HUES48 (cell line): ENCODE data around the gene PLAAT4.
"Not testable (repeated sequence)": the region's sequence is repeated elsewhere in the genome, so short reads cannot be mapped to it uniquely, and the experiment has no call there.

Source experiments
- H3K27ac ChIP-seq: one replicate; pipeline ENCODE4 v1.7.0; 2013; ENCODE audit warnings: low read depth, low read length, inconsistent platforms
- H3K27me3 ChIP-seq: 2 replicates; pipeline ENCODE4 v1.6.1; 2013; ENCODE audit warnings: mild to moderate bottlenecking, low read length; ENCODE audit not compliant: control insufficient read depth, insufficient read depth
- H3K36me3 ChIP-seq: 2 replicates; pipeline ENCODE4 v1.6.1; 2013; ENCODE audit warnings: low read length; ENCODE audit not compliant: control insufficient read depth, insufficient read depth
- H3K4me1 ChIP-seq: 2 replicates; pipeline ENCODE4 v1.6.1; 2013; ENCODE audit warnings: mild to moderate bottlenecking, low read length; ENCODE audit not compliant: control insufficient read depth, insufficient read depth
- H3K4me3 ChIP-seq: 2 replicates; pipeline ENCODE4 v1.5.1; 2013; ENCODE audit warnings: mild to moderate bottlenecking, low read depth, low read length
- H3K9ac ChIP-seq: 2 replicates; pipeline ENCODE4 v1.6.1; 2013; ENCODE audit warnings: mild to moderate bottlenecking, low read depth, low read length, moderate library complexity
- H3K9me3 ChIP-seq: 2 replicates; pipeline ENCODE4 v1.6.1; 2013; ENCODE audit warnings: low read length; ENCODE audit not compliant: control insufficient read depth, insufficient read depth

The PLAAT4 gene

GRCh38 chr11:63542506-63542905 is 5.9 kb downstream of the PLAAT4 start:
- not testable (repeated sequence) for H3K27me3 ChIP-seq, H3K9ac ChIP-seq, H3K9me3 ChIP-seq, H3K4me3 ChIP-seq, H3K36me3 ChIP-seq, H3K27ac ChIP-seq, H3K4me1 ChIP-seq

DNA sequence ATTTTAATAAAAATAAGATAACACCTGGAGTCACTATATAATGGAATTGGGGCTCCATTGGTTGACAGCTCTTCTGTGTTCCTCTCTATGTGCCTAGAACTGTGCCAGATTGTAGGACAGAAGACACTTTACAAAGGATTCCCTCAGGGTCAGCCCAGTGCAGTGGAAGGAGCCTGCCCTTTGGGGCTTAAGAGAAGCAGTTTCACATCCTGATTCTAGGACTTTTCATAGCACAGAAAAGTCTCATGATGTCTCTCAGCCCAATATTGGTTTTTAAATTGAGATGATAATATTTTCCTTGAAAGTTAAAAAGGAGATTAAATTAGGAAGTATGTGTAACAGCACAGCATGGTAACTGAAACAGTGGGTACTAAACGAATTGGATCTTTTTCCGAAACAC is 7.1 kb downstream of the PLAAT4 start:
- Histone ChIP-seq H3K27me3 (no peaks in the 10 kb centered on the region), H3K27ac (no peak overlapping the region), H3K9ac (no peak overlapping the region), H3K4me1 (no peaks in the 10 kb centered on the region), H3K36me3 (no peaks in the 10 kb centered on the region), H3K9me3 (no peaks in the 10 kb centered on the region), H3K4me3 (no peak overlapping the region)

GRCh38 chr11:63547061-63547460 is 10.5 kb downstream of the PLAAT4 start:
- Histone ChIP-seq H3K27ac (no peak overlapping the region), H3K4me1 (no peaks in the 10 kb centered on the region), H3K27me3 (no peaks in the 10 kb centered on the region), H3K36me3 (no peaks in the 10 kb centered on the region), H3K9ac (no peak overlapping the region), H3K9me3 (no peaks in the 10 kb centered on the region), H3K4me3 (no peak overlapping the region)

DNA sequence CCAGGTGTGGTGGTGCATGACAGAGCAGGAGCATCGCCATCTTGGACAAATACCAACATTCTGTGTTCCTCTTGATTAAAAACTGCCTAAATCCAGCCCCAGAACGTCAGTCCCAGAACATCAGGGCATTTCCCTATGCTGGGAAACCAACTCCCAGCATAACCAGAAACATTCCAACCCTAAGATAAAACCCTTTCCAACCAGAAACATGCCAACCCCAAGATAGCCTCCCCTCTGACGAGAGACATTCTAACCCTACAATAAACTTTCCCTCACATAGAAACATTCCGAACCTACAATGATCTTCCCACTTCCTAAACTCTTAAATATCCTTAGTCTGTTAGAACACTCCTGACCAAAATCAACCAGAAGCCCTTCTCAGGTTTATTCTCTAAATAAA is 11.6 kb downstream of the PLAAT4 start:
- Histone ChIP-seq H3K4me1 (peaks cover 6% of the 10 kb centered on the region; the same call in 1 of the 2 replicates), H3K27me3 (no peaks in the 10 kb centered on the region), H3K27ac (no peak overlapping the region), H3K9me3 (no peaks in the 10 kb centered on the region), H3K36me3 (no peaks in the 10 kb centered on the region), H3K9ac (no peak overlapping the region), H3K4me3 (no peak overlapping the region)

- H3K36me3 ChIP-seq = no peaks in the 10 kb centered on the region
- H3K4me3 ChIP-seq = no peak overlapping the region
- no peak overlapping the region for H3K27ac ChIP-seq
- peaks cover 6% of the 10 kb centered on the region; the same call in 1 of the 2 replicates for H3K4me1 ChIP-seq
- no peaks in the 10 kb centered on the region for H3K27me3 ChIP-seq
- no peaks in the 10 kb centered on the region for H3K9me3 ChIP-seq
- no peak overlapping the region for H3K9ac ChIP-seq
Measured at GRCh38 chr11:63549411-63549810, 12.8 kb downstream of the PLAAT4 start.

DNA sequence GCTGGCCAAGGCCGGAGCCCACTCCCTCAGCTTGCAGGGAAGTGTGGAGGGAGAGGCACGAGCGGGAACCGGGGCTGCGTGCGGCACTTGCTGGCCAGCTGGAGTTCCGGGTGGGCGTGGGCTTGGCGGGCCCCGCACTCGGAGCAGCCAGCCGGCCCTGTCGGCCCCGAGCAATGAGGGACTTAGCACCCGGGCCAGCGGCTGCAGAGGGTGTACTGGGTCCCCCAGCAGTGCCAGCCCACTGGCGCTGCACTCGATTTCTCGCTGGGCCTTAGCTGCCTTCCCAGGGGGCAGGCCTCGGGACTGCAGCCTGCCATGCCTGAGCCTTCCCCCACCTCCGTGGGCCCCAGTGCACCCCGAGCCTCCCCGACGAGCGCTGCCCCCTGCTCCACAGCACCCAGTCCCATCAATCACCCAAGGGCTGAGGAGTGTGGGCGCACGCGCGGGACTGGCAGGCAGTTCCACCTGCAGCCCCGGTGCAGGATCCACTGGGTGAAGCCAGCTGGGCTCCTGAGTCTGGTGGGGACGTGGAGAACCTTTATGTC is 13.6 kb downstream of the PLAAT4 start:
- not testable (repeated sequence) for H3K9ac ChIP-seq, H3K36me3 ChIP-seq, H3K27ac ChIP-seq, H3K27me3 ChIP-seq, H3K4me3 ChIP-seq, H3K9me3 ChIP-seq
- H3K4me1 ChIP-seq = peaks cover 11% of the 10 kb centered on the region

GRCh38 chr11:63551091-63551888 is 14.7 kb downstream of the PLAAT4 start:
- H3K4me3 ChIP-seq = no peak overlapping the region
- no peak overlapping the region for H3K9ac ChIP-seq

DNA sequence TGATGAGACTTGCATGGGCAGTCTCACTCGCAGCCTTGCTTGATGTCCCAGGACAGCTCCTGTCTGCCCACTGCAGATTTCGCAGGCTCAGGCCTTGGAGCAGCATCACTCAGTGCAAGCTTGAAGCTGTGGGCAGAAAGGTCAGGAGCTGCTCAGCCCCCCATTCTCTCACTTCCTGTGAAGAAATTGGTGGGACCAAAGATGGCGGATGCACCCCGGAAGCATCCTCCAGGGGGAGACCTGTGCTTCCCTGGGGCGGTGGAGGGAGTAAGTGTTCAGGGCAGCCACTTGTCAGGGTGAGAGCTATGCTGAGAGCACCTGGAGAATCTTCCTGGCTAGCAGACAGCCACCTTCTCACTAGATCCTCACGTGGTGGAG is 15.3 kb downstream of the PLAAT4 start:
- no peaks in the 10 kb centered on the region for H3K9me3 ChIP-seq
- peaks cover 17% of the 10 kb centered on the region for H3K4me1 ChIP-seq

More at GRCh38 chr11:63551091-63551888, 14.7 kb downstream of the PLAAT4 start:
- Histone ChIP-seq H3K36me3 (no peaks in the 10 kb centered on the region), H3K9me3 (no peaks in the 10 kb centered on the region), H3K27me3 (no peaks in the 10 kb centered on the region; the same call in 1 of the 2 replicates), H3K4me1 (peaks cover 11% of the 10 kb centered on the region), H3K27ac (no peak overlapping the region)

DNA sequence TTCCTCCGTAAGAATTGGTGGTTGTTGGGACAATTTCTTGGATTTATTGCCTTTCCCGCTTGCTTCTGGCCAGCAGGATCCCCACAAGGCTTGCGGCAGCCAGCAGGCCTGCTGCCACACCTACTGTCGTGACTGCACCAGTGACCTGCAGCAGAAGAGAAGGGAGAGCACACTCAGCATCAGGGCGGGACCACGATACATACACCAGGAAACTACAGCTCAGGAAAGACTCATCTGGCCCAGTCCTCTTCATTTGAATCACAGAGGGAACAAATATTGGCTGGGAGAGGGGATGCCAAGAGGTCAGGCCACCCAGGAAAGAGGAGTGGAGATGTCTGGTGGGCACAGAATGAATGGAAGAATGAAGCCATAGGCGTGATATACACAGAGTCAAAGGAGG is 16.3 kb downstream of the PLAAT4 start:
- Histone ChIP-seq H3K36me3 (no peaks in the 10 kb centered on the region), H3K9me3 (no peaks in the 10 kb centered on the region), H3K4me3 (no peak overlapping the region), H3K27me3 (no peaks in the 10 kb centered on the region; the same call in 1 of the 2 replicates), H3K4me1 (peaks cover 18% of the 10 kb centered on the region), H3K9ac (no peak overlapping the region), H3K27ac (no peak overlapping the region)

More for the DNA sequence above, 15.3 kb downstream of the PLAAT4 start:
- no peak overlapping the region for H3K4me3 ChIP-seq
- H3K27me3 ChIP-seq = no peaks in the 10 kb centered on the region; the same call in 1 of the 2 replicates
- no peaks in the 10 kb centered on the region for H3K36me3 ChIP-seq
- H3K9ac ChIP-seq = no peak overlapping the region
- H3K27ac ChIP-seq = no peak overlapping the region

DNA sequence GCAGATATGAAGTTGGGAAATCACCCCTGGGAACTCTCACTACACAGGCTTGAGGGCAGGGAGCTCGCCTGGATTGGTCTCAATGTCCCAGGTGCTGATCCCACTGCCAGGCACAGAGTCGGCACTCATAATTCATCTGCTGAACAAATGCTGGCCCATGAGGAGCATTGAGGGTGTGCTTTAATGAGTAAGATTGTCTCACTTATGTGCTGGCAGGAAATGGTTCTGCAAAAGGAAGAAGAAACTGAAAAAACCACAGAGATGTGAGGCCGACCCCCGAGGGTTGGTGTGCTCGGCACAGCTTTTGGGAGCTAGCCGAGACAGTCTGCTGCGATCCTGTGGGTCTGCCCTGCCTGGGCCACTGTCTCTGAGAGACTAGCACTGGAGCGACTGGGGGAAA is 17.2 kb downstream of the PLAAT4 start:
- Histone ChIP-seq H3K4me1 (peaks cover 18% of the 10 kb centered on the region), H3K9ac (no peak overlapping the region), H3K27me3 (no peaks in the 10 kb centered on the region; the same call in 1 of the 2 replicates), H3K4me3 (no peak overlapping the region), H3K27ac (no peak overlapping the region), H3K9me3 (no peaks in the 10 kb centered on the region), H3K36me3 (no peaks in the 10 kb centered on the region)

- Histone ChIP-seq H3K4me3 (no peak overlapping the region), H3K27me3 (no peaks in the 10 kb centered on the region; the same call in 1 of the 2 replicates), H3K9me3 (no peaks in the 10 kb centered on the region), H3K4me1 (peaks cover 18% of the 10 kb centered on the region), H3K9ac (no peak overlapping the region), H3K27ac (no peak overlapping the region), H3K36me3 (no peaks in the 10 kb centered on the region)
Measured at GRCh38 chr11:63554877-63555223, 18.2 kb downstream of the PLAAT4 start.
